ENCODE measurements around the gene TJP1.

The TJP1 gene

GRCh38 chr15:29728418-29728817 lies 93.8 kb downstream of the TJP1 start:
- no peaks in the 10 kb centered on the region for H3K4me1 ChIP-seq
- TF ChIP-seq, protein P1, sequence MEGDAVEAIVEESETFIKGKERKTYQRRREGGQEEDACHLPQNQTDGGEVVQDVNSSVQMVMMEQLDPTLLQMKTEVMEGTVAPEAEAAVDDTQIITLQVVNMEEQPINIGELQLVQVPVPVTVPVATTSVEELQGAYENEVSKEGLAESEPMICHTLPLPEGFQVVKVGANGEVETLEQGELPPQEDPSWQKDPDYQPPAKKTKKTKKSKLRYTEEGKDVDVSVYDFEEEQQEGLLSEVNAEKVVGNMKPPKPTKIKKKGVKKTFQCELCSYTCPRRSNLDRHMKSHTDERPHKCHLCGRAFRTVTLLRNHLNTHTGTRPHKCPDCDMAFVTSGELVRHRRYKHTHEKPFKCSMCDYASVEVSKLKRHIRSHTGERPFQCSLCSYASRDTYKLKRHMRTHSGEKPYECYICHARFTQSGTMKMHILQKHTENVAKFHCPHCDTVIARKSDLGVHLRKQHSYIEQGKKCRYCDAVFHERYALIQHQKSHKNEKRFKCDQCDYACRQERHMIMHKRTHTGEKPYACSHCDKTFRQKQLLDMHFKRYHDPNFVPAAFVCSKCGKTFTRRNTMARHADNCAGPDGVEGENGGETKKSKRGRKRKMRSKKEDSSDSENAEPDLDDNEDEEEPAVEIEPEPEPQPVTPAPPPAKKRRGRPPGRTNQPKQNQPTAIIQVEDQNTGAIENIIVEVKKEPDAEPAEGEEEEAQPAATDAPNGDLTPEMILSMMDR (IDR thresholded peaks at IDR 0.05): no peak
- H3K27ac ChIP-seq: no peak overlapping the region
- H3K36me3 ChIP-seq: peaks cover 73 to 89% (median 75%) of the 10 kb centered on the region in 3 donors
- H3K4me3 ChIP-seq: no peak overlapping the region
- H3K27me3 ChIP-seq: no peaks in the 10 kb centered on the region
- intact Hi-C loops (cut with DNase I; ENCODE audit: low total_unique reads): no loop called here
- DNase-seq: no peak
- H3K9me3 ChIP-seq: no peaks in the 10 kb centered on the region

GRCh38 chr15:29727871-29728270 lies 94.4 kb downstream of the TJP1 start:
- Histone ChIP-seq H3K27ac (no peak overlapping the region), H3K36me3 (peaks cover 73 to 89% (median 75%) of the 10 kb centered on the region in 3 donors), H3K4me1 (no peaks in the 10 kb centered on the region), H3K9me3 (peaks cover 0 to under 1% (median 0%) of the 10 kb centered on the region in 3 donors), H3K27me3 (no peaks in the 10 kb centered on the region), H3K4me3 (no peak overlapping the region)
- TF ChIP-seq, protein P1 (IDR thresholded peaks at IDR 0.05): no peak
- DNase-seq: no peak
- intact Hi-C loops (cut with DNase I; ENCODE audit: low total_unique reads): no loop called here

DNA sequence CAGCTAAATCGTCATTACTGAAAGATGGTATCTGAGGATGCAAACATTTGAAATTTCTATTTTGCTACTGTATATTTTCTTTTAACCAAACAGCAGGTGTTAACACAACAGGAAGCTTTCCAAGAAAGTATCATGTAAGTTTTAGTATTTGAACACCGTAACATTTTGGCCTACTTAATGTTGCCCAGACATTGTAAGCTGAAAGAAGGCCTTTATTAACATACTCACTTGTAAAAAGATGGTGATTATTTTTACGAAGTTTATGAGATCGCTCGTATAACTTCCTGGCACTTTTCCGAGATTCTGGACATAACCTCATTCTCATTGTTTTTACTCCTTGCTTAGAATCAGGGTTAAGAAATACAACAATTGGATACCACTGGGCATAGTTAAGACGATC lies 95.7 kb downstream of the TJP1 start:
- Histone ChIP-seq H3K27me3 (no peaks in the 10 kb centered on the region), H3K9me3 (peaks cover 0 to 8% (median 7%) of the 10 kb centered on the region in 3 donors), H3K36me3 (peaks cover 73 to 89% (median 76%) of the 10 kb centered on the region in 3 donors), H3K27ac (no peak overlapping the region), H3K4me1 (no peaks in the 10 kb centered on the region), H3K4me3 (no peak overlapping the region)
- DNase-seq: no peak
- TF ChIP-seq, protein P1 (IDR thresholded peaks at IDR 0.05): no peak
- intact Hi-C loops (cut with DNase I; ENCODE audit: low total_unique reads): no loop called here

DNA sequence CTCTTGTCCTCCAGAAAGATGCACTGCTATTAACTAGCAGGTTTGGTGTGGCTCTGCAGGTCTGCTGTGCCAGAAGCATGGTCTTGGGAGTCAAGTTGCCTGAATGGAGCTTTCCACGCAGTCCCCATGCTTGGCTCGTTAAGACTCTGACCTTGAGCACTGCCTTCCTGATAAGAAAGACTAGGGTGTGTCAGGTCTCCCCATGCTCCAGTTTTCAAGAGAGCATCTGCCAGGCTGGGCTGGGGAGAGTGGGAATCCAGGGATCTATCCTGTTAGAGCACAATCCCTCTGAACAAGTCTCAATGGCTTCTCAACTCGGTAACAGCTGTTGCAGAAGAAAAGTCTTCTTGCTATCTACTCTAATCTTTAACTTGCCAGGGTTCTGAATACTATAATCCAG lies 98.2 kb downstream of the TJP1 start:
- no peak overlapping the region for H3K4me3 ChIP-seq

GRCh38 chr15:29713784-29714183 lies 108.5 kb downstream of the TJP1 start:
- Histone ChIP-seq H3K4me1 (no peaks in the 10 kb centered on the region), H3K27ac (no peak overlapping the region), H3K4me3 (no peak overlapping the region), H3K36me3 (peaks cover 76 to 97% (median 90%) of the 10 kb centered on the region in 3 donors), H3K27me3 (no peaks in the 10 kb centered on the region), H3K9me3 (no peaks in the 10 kb centered on the region)
- intact Hi-C loops (cut with DNase I; ENCODE audit: low total_unique reads): no loop called here
- no peak for DNase-seq
- TF ChIP-seq, protein P1 (IDR thresholded peaks at IDR 0.05): no peak

More for the DNA sequence above, 98.2 kb downstream of the TJP1 start:
- intact Hi-C loops (cut with DNase I; ENCODE audit: low total_unique reads): no loop called here
- TF ChIP-seq, protein P1 (IDR thresholded peaks at IDR 0.05): no peak
- Histone ChIP-seq H3K27me3 (no peaks in the 10 kb centered on the region), H3K36me3 (peaks cover 78 to 96% (median 89%) of the 10 kb centered on the region in 3 donors), H3K27ac (no peak overlapping the region), H3K9me3 (peaks cover 0 to 8% (median 7%) of the 10 kb centered on the region in 3 donors), H3K4me1 (no peaks in the 10 kb centered on the region)
- DNase-seq: no peak

Data from tibial artery (tissue), 4 donors.